DND-41 (cell line): Measurements from ENCODE around the gene PNPLA8.

Experiments
- EZH2 ChIP-seq: IDR thresholded peaks from 3 replicates; pipeline ENCODE4 v1.6.1; 2012; ENCODE audit warnings: borderline replicate concordance, low read depth, mild to moderate bottlenecking, moderate library complexity, low read length, inconsistent platforms; ENCODE audit not compliant: severe bottlenecking
- TF ChIP-seq, protein P1 (sequence below): IDR thresholded peaks from 2 replicates; pipeline ENCODE4 v1.5.1; 2012; ENCODE audit warnings: borderline replicate concordance, low read length, moderate library complexity, mild to moderate bottlenecking; ENCODE audit not compliant: poor library complexity, severe bottlenecking; ENCODE audit errors: extremely low read depth

DNA sequence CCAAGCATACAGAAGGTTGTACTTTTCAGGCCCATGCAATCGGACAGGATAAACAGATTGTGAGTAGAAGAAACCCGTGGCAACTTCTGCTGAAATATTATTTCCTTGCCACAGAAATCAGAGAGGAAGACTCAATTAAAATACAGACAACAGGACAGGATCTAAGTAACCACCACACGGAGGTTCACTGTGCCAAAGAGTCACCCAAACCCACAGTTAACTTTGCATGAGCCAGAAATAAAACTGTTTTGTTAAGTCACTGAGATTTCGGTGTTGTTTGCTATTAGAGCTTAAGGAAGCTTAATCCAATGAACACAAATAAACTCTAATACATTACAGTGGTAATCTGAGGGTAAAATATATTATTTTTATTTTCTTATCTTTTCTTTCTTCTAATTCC, 14.0 kb downstream of the PNPLA8 start:
- TF ChIP-seq, protein P1, sequence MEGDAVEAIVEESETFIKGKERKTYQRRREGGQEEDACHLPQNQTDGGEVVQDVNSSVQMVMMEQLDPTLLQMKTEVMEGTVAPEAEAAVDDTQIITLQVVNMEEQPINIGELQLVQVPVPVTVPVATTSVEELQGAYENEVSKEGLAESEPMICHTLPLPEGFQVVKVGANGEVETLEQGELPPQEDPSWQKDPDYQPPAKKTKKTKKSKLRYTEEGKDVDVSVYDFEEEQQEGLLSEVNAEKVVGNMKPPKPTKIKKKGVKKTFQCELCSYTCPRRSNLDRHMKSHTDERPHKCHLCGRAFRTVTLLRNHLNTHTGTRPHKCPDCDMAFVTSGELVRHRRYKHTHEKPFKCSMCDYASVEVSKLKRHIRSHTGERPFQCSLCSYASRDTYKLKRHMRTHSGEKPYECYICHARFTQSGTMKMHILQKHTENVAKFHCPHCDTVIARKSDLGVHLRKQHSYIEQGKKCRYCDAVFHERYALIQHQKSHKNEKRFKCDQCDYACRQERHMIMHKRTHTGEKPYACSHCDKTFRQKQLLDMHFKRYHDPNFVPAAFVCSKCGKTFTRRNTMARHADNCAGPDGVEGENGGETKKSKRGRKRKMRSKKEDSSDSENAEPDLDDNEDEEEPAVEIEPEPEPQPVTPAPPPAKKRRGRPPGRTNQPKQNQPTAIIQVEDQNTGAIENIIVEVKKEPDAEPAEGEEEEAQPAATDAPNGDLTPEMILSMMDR: no peak
- no peak for TF ChIP-seq EZH2
